ENCODE results near the gene ITGB1BP1.
A peak's percentile ranks its signal among the peaks of the same experiment; 100 is the strongest.

The ITGB1BP1 gene

GRCh38 chr2:9423100-9423921 lies at the start of gene ITGB1BP1, which contains the start of gene CPSF3:
ITGB1BP1 (minus strand) TSS chr2:9423528; CDS start chr2:9418697, 4,831 bp downstream.
CPSF3 (plus strand) TSS chr2:9423654; CDS start chr2:9423774, 120 bp downstream.
- TF ChIP-seq NFIC (IDR thresholded peaks at IDR 0.05) (no peak), FOXM1 (IDR thresholded peaks at IDR 0.05; ENCODE audit: borderline replicate concordance, low read depth) (no peak), MAX (IDR thresholded peaks at IDR 0.05) (peak; percentile 75), EP300 (IDR thresholded peaks at IDR 0.05; ENCODE audit: borderline replicate concordance) (0 out of 2 replicates have a peak, but pooled peaks have one; percentile 10), ZBTB7A (IDR thresholded peaks at IDR 0.05; ENCODE audit: low read depth) (peak; percentile 85), TCF12 (IDR thresholded peaks at IDR 0.05; ENCODE audit: low read depth) (peak; percentile 45; the same call in 1 of the 2 replicates), TAF1 (IDR thresholded peaks at IDR 0.05; ENCODE audit: low read depth) (peak; percentile 69), RAD21 (IDR thresholded peaks at IDR 0.05; ENCODE audit: low read depth) (no peak), YY1 (IDR thresholded peaks at IDR 0.05; ENCODE audit: low read depth) (peak; percentile 55; the same call in 1 of the 2 replicates), TEAD4 (IDR thresholded peaks at IDR 0.05) (no peak), CREB1 (IDR thresholded peaks at IDR 0.05; ENCODE audit: low read depth) (no peak), CEBPB (IDR thresholded peaks at IDR 0.05) (no peak), EGR1 (IDR thresholded peaks at IDR 0.05) (peak; percentile 80)
- TF ChIP-seq, protein P1, sequence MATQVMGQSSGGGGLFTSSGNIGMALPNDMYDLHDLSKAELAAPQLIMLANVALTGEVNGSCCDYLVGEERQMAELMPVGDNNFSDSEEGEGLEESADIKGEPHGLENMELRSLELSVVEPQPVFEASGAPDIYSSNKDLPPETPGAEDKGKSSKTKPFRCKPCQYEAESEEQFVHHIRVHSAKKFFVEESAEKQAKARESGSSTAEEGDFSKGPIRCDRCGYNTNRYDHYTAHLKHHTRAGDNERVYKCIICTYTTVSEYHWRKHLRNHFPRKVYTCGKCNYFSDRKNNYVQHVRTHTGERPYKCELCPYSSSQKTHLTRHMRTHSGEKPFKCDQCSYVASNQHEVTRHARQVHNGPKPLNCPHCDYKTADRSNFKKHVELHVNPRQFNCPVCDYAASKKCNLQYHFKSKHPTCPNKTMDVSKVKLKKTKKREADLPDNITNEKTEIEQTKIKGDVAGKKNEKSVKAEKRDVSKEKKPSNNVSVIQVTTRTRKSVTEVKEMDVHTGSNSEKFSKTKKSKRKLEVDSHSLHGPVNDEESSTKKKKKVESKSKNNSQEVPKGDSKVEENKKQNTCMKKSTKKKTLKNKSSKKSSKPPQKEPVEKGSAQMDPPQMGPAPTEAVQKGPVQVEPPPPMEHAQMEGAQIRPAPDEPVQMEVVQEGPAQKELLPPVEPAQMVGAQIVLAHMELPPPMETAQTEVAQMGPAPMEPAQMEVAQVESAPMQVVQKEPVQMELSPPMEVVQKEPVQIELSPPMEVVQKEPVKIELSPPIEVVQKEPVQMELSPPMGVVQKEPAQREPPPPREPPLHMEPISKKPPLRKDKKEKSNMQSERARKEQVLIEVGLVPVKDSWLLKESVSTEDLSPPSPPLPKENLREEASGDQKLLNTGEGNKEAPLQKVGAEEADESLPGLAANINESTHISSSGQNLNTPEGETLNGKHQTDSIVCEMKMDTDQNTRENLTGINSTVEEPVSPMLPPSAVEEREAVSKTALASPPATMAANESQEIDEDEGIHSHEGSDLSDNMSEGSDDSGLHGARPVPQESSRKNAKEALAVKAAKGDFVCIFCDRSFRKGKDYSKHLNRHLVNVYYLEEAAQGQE (IDR thresholded peaks at IDR 0.05; ENCODE audit: low read depth): no peak
- TF ChIP-seq, protein P2, sequence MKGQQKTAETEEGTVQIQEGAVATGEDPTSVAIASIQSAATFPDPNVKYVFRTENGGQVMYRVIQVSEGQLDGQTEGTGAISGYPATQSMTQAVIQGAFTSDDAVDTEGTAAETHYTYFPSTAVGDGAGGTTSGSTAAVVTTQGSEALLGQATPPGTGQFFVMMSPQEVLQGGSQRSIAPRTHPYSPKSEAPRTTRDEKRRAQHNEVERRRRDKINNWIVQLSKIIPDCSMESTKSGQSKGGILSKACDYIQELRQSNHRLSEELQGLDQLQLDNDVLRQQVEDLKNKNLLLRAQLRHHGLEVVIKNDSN (IDR thresholded peaks at IDR 0.05): no peak

DNA sequence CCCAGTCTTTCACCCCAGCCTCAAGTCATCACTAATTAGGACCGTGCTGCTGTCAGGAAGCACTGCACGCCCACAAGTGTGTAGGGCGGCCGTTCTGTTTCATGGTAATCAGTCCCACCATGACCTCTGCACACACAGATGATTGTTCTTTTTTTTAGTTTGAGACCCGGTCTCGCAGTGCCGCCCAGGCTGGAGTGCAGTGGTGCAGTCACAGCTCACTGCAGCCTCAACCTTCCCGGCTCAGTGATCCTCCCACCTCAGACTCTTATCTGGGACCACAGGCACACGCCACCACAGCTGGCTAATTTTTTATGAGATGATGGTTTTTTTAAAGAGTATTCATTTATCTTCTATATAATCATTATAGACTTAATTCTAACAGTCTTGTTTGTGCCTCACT lies 49.2 kb upstream of the ITGB1BP1 start:
- TF ChIP-seq TCF12 (IDR thresholded peaks at IDR 0.05; ENCODE audit: low read depth): no peak
- no peak for TF ChIP-seq TAF1 (IDR thresholded peaks at IDR 0.05; ENCODE audit: low read depth)
- TF ChIP-seq EGR1 (IDR thresholded peaks at IDR 0.05): no peak

GRCh38 chr2:9471206-9471605 lies 47.9 kb upstream of the ITGB1BP1 start:
- TF ChIP-seq, protein P2 (IDR thresholded peaks at IDR 0.05): no peak
- TF ChIP-seq RAD21 (IDR thresholded peaks at IDR 0.05; ENCODE audit: low read depth) (no peak), MAX (IDR thresholded peaks at IDR 0.05) (no peak), CREB1 (IDR thresholded peaks at IDR 0.05; ENCODE audit: low read depth) (no peak)
- TF ChIP-seq, protein P1 (IDR thresholded peaks at IDR 0.05; ENCODE audit: low read depth): no peak

GRCh38 chr2:9467687-9468086 lies 44.4 kb upstream of the ITGB1BP1 start:
- TF ChIP-seq TCF12 (IDR thresholded peaks at IDR 0.05; ENCODE audit: low read depth): no peak
- TF ChIP-seq YY1 (IDR thresholded peaks at IDR 0.05; ENCODE audit: low read depth): no peak
- TF ChIP-seq, protein P1 (IDR thresholded peaks at IDR 0.05; ENCODE audit: low read depth): no peak
- no peak for TF ChIP-seq FOXM1 (IDR thresholded peaks at IDR 0.05; ENCODE audit: borderline replicate concordance, low read depth)
- no peak for TF ChIP-seq ZBTB7A (IDR thresholded peaks at IDR 0.05; ENCODE audit: low read depth)
- peak; percentile 18; the same call in 1 of the 2 replicates for TF ChIP-seq EP300 (IDR thresholded peaks at IDR 0.05; ENCODE audit: borderline replicate concordance)
- TF ChIP-seq, protein P2 (IDR thresholded peaks at IDR 0.05): no peak
- TF ChIP-seq NFIC (IDR thresholded peaks at IDR 0.05): peak; percentile 79
- no peak for TF ChIP-seq TEAD4 (IDR thresholded peaks at IDR 0.05)
- TF ChIP-seq EGR1 (IDR thresholded peaks at IDR 0.05): no peak
- TF ChIP-seq RAD21 (IDR thresholded peaks at IDR 0.05; ENCODE audit: low read depth): no peak
- TF ChIP-seq CEBPB (IDR thresholded peaks at IDR 0.05): peak; percentile 68
- no peak for TF ChIP-seq CREB1 (IDR thresholded peaks at IDR 0.05; ENCODE audit: low read depth)
- TF ChIP-seq MAX (IDR thresholded peaks at IDR 0.05): 0 out of 2 replicates have a peak, but pooled peaks have one; percentile 31
- no peak for TF ChIP-seq TAF1 (IDR thresholded peaks at IDR 0.05; ENCODE audit: low read depth)
